K562 (cell line): ENCODE data around the gene HMGXB3.
A peak's percentile ranks its signal among the peaks of the same experiment; 100 is the strongest.

Experiments used
- DPF2 ChIP-seq: fragments of 450-650 bp; IDR thresholded peaks from 2 replicates; pipeline ENCODE4 v1.6.1; 2016
- JUN ChIP-seq, 2 experiments: sonication (generic) in 1 of 2; formaldehyde crosslinking in 1 of 2; IDR thresholded peaks; 2 replicates each; pipeline versions ENCODE4 v1.6.1 to v1.8.0; 2012 to 2022; ENCODE audit warnings: borderline replicate concordance in 2 of 2, mild to moderate bottlenecking in 2 of 2, improper control_type of control experiment in 1 of 2, low read depth in 1 of 2, low read length in 1 of 2, missing genetic modification reagents in 1 of 2
- LCOR ChIP-seq: sonication (generic); formaldehyde crosslinking; IDR thresholded peaks from 2 replicates; pipeline ENCODE4 v1.8.0; 2022; ENCODE audit warnings: mild to moderate bottlenecking, missing genetic modification reagents
- NR2C2 ChIP-seq, 2 experiments: fragments of 200-800 bp in 1 of 2; sonication (Bioruptor generic) in 1 of 2; sonication (generic) in 1 of 2; formaldehyde crosslinking in 1 of 2; IDR thresholded peaks; 2 replicates each; pipeline versions ENCODE4 v1.6.1 to v1.8.0; 2016 to 2022; ENCODE audit warnings: mild to moderate bottlenecking in 1 of 2, missing compliant biosample characterization in 1 of 2, missing genetic modification characterization in 1 of 2, missing genetic modification reagents in 1 of 2
- OTX1 ChIP-seq: fragments of 450-650 bp; formaldehyde crosslinking; IDR thresholded peaks from 2 replicates; pipeline ENCODE4 v1.4.0; 2022; ENCODE audit warnings: mild to moderate bottlenecking
- POLR2A ChIP-seq: fragments of 450-650 bp; conservative IDR thresholded peaks from 2 replicates; pipeline ENCODE4 v1.6.1; 2016
- SIN3A ChIP-seq, 2 experiments: fragments of 150-350 bp in 1 of 2; IDR thresholded peaks; 2 replicates each; pipeline ENCODE4 v1.6.1; 2011 to 2016; ENCODE audit warnings: borderline replicate concordance in 2 of 2, low read depth in 2 of 2, low read length in 2 of 2, mild to moderate bottlenecking in 2 of 2, moderate library complexity in 2 of 2; ENCODE audit not compliant: control insufficient read depth in 1 of 2
- SIN3B ChIP-seq: fragments of 450-650 bp; IDR thresholded peaks from 2 replicates; pipeline ENCODE4 v1.6.1; 2017; ENCODE audit warnings: low read depth, mild to moderate bottlenecking, moderate library complexity
- TBP ChIP-seq: optimal IDR thresholded peaks from 2 replicates; pipeline ENCODE3; 2011; ENCODE audit warnings: low read depth, low read length, improper control_type of control experiment
- ZNF3 ChIP-seq: fragments of 250-450 bp; sonication (Bioruptor Pico); IDR thresholded peaks from 2 replicates; pipeline ENCODE4 v1.5.0; 2021; ENCODE audit warnings: mild to moderate bottlenecking, moderate library complexity
- ZNF354B ChIP-seq: fragments of 250-450 bp; sonication (Bioruptor Pico); IDR thresholded peaks from 2 replicates; pipeline ENCODE4 v1.4.0; 2020
- TF ChIP-seq, protein P1 (sequence below), 3 experiments: IDR thresholded peaks in 2 of 3; conservative IDR thresholded peaks in 1 of 3; 2 replicates each; pipeline ENCODE4 v1.5.1; 2011 to 2012; ENCODE audit warnings: low read length in 3 of 3, mild to moderate bottlenecking in 3 of 3, control low read depth in 2 of 3, improper control_type of control experiment in 1 of 3, inconsistent platforms in 1 of 3, low read depth in 1 of 3, mixed read lengths in 1 of 3, moderate library complexity in 1 of 3; ENCODE audit not compliant: insufficient read depth in 2 of 3
- TF ChIP-seq, protein P2 (sequence below): fragments of 200-600 bp; sonication (generic); IDR thresholded peaks from one replicate; pipeline ENCODE4 v1.6.1; 2012; ENCODE audit warnings: mild to moderate bottlenecking, low read depth, low read length, inconsistent platforms
- TF ChIP-seq, protein P3 (sequence below): sonication (generic); formaldehyde crosslinking; IDR thresholded peaks from 2 replicates; pipeline ENCODE4 v1.8.1; 2023; ENCODE audit warnings: mild to moderate bottlenecking, missing genetic modification reagents

DNA sequence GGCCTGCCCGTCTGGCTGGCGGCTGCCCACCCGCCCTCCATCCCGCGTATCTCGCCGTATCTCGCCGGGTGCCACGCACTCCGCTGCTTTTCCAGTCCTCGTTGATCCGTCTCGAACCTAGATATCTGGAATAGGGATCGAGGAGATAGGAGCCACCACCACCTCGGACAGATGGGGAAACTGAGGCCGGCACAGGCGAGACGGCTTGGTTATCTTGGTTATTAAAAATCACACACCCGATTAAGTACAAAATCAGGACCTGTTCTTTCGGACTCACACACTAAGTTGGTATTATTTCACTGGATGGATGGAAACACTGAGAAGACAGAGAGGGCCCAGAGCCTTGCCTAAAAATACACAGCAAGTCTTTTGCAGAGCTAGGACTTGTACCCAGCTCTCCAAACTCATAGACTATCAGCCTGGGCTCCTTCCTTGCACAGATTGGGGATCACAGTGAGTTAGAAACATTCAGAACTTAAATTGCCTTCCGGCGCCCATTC, 39.3 kb upstream of the HMGXB3 start:
- TF ChIP-seq LCOR (CRISPR knock-in tag) (no peak), ZNF354B (no peak), ZNF3 (no peak), JUN (IDR thresholded peaks at IDR 0.05; ENCODE audit: borderline replicate concordance, low read depth, low read length) (no peak), JUN (CRISPR knock-in tag; IDR thresholded peaks at IDR 0.05; ENCODE audit: borderline replicate concordance) (no peak), OTX1 (CRISPR knock-in tag) (no peak), POLR2A (no peak), NR2C2 (CRISPR knock-in tag; IDR thresholded peaks at IDR 0.05) (no peak), NR2C2 (tag; IDR thresholded peaks at IDR 0.05) (no peak), TBP (no peak), SIN3B (no peak), DPF2 (no peak), SIN3A (IDR thresholded peaks at IDR 0.05; ENCODE audit: borderline replicate concordance in 2 of 2, control insufficient read depth in 1 of 2, low read depth in 2 of 2, low read length in 2 of 2) (no peak)
- TF ChIP-seq, protein P1, sequence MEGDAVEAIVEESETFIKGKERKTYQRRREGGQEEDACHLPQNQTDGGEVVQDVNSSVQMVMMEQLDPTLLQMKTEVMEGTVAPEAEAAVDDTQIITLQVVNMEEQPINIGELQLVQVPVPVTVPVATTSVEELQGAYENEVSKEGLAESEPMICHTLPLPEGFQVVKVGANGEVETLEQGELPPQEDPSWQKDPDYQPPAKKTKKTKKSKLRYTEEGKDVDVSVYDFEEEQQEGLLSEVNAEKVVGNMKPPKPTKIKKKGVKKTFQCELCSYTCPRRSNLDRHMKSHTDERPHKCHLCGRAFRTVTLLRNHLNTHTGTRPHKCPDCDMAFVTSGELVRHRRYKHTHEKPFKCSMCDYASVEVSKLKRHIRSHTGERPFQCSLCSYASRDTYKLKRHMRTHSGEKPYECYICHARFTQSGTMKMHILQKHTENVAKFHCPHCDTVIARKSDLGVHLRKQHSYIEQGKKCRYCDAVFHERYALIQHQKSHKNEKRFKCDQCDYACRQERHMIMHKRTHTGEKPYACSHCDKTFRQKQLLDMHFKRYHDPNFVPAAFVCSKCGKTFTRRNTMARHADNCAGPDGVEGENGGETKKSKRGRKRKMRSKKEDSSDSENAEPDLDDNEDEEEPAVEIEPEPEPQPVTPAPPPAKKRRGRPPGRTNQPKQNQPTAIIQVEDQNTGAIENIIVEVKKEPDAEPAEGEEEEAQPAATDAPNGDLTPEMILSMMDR (IDR thresholded peaks at IDR 0.05 in 2 of 3, conservative IDR thresholded peaks at IDR 0.05 in 1 of 3; ENCODE audit: insufficient read depth in 2 of 3, low read depth in 1 of 3, low read length in 3 of 3), result no peak
- TF ChIP-seq, protein P2, sequence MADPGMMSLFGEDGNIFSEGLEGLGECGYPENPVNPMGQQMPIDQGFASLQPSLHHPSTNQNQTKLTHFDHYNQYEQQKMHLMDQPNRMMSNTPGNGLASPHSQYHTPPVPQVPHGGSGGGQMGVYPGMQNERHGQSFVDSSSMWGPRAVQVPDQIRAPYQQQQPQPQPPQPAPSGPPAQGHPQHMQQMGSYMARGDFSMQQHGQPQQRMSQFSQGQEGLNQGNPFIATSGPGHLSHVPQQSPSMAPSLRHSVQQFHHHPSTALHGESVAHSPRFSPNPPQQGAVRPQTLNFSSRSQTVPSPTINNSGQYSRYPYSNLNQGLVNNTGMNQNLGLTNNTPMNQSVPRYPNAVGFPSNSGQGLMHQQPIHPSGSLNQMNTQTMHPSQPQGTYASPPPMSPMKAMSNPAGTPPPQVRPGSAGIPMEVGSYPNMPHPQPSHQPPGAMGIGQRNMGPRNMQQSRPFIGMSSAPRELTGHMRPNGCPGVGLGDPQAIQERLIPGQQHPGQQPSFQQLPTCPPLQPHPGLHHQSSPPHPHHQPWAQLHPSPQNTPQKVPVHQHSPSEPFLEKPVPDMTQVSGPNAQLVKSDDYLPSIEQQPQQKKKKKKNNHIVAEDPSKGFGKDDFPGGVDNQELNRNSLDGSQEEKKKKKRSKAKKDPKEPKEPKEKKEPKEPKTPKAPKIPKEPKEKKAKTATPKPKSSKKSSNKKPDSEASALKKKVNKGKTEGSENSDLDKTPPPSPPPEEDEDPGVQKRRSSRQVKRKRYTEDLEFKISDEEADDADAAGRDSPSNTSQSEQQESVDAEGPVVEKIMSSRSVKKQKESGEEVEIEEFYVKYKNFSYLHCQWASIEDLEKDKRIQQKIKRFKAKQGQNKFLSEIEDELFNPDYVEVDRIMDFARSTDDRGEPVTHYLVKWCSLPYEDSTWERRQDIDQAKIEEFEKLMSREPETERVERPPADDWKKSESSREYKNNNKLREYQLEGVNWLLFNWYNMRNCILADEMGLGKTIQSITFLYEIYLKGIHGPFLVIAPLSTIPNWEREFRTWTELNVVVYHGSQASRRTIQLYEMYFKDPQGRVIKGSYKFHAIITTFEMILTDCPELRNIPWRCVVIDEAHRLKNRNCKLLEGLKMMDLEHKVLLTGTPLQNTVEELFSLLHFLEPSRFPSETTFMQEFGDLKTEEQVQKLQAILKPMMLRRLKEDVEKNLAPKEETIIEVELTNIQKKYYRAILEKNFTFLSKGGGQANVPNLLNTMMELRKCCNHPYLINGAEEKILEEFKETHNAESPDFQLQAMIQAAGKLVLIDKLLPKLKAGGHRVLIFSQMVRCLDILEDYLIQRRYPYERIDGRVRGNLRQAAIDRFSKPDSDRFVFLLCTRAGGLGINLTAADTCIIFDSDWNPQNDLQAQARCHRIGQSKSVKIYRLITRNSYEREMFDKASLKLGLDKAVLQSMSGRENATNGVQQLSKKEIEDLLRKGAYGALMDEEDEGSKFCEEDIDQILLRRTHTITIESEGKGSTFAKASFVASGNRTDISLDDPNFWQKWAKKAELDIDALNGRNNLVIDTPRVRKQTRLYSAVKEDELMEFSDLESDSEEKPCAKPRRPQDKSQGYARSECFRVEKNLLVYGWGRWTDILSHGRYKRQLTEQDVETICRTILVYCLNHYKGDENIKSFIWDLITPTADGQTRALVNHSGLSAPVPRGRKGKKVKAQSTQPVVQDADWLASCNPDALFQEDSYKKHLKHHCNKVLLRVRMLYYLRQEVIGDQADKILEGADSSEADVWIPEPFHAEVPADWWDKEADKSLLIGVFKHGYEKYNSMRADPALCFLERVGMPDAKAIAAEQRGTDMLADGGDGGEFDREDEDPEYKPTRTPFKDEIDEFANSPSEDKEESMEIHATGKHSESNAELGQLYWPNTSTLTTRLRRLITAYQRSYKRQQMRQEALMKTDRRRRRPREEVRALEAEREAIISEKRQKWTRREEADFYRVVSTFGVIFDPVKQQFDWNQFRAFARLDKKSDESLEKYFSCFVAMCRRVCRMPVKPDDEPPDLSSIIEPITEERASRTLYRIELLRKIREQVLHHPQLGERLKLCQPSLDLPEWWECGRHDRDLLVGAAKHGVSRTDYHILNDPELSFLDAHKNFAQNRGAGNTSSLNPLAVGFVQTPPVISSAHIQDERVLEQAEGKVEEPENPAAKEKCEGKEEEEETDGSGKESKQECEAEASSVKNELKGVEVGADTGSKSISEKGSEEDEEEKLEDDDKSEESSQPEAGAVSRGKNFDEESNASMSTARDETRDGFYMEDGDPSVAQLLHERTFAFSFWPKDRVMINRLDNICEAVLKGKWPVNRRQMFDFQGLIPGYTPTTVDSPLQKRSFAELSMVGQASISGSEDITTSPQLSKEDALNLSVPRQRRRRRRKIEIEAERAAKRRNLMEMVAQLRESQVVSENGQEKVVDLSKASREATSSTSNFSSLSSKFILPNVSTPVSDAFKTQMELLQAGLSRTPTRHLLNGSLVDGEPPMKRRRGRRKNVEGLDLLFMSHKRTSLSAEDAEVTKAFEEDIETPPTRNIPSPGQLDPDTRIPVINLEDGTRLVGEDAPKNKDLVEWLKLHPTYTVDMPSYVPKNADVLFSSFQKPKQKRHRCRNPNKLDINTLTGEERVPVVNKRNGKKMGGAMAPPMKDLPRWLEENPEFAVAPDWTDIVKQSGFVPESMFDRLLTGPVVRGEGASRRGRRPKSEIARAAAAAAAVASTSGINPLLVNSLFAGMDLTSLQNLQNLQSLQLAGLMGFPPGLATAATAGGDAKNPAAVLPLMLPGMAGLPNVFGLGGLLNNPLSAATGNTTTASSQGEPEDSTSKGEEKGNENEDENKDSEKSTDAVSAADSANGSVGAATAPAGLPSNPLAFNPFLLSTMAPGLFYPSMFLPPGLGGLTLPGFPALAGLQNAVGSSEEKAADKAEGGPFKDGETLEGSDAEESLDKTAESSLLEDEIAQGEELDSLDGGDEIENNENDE, result no peak
- TF ChIP-seq, protein P3, sequence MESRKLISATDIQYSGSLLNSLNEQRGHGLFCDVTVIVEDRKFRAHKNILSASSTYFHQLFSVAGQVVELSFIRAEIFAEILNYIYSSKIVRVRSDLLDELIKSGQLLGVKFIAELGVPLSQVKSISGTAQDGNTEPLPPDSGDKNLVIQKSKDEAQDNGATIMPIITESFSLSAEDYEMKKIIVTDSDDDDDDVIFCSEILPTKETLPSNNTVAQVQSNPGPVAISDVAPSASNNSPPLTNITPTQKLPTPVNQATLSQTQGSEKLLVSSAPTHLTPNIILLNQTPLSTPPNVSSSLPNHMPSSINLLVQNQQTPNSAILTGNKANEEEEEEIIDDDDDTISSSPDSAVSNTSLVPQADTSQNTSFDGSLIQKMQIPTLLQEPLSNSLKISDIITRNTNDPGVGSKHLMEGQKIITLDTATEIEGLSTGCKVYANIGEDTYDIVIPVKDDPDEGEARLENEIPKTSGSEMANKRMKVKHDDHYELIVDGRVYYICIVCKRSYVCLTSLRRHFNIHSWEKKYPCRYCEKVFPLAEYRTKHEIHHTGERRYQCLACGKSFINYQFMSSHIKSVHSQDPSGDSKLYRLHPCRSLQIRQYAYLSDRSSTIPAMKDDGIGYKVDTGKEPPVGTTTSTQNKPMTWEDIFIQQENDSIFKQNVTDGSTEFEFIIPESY (CRISPR knock-in tag), result 0 out of 2 replicates have a peak, but pooled peaks have one; percentile 0
